Endothelial cell of umbilical vein (primary cell): ENCODE measurements around the gene DOK1. TPM values are rescaled to one million over a fixed set of nuclear protein-coding genes. Genes with fewer than 3 reads are reported as not detected.

Experiments
- BruUV-seq: library from RNA; stranded (reverse); fragments of 400-500 nt; replicated peaks from 2 replicates; lab custom pipeline; 2021; lab: Mats Ljungman, UMichigan
- CTCF ChIA-PET: fragments of 300-600, 350-600 bp; sonication (Branson Sonifier 250); formaldehyde crosslinking; loops from one replicate; lab custom pipeline; 2021; ENCODE audit warnings: antibody characterized with exemption, inconsistent platforms; lab: Charles Lee
- POLR2A ChIA-PET: fragments of 300-600, 350-600 bp; sonication (Branson Sonifier 250); formaldehyde crosslinking; loops from one replicate; lab custom pipeline; 2021; ENCODE audit warnings: antibody characterized with exemption, inconsistent platforms; lab: Charles Lee
- DNase-seq: peaks from one replicate; pipeline ENCODE4 v3.0.0-alpha.2; 2011; ENCODE audit warnings: low read depth, low spot score
- FAIRE-seq: peaks from 2 replicates; lab custom pipeline; 2011; peaks lifted over from hg19 to GRCh38; lab: Jason Lieb, UNC
- H2AFZ ChIP-seq: 2 replicates; pipeline ENCODE4 v1.6.0; 2012; ENCODE audit warnings: low read depth, low read length, control low read depth, inconsistent platforms
- H3K27ac ChIP-seq: 2 replicates; pipeline ENCODE4 v1.5.1; 2011; ENCODE audit warnings: low read depth, mild to moderate bottlenecking, control low read depth, low read length, moderate library complexity; ENCODE audit not compliant: insufficient read depth
- H3K27me3 ChIP-seq, 2 experiments: 2 replicates each; pipeline versions ENCODE4 v1.6.0 to v1.6.1; 2011; ENCODE audit warnings: low read length in 2 of 2, mixed read lengths in 1 of 2; ENCODE audit not compliant: control insufficient read depth in 2 of 2, insufficient read depth in 2 of 2
- H3K36me3 ChIP-seq, 2 experiments: 2 replicates in 1 of 2; 3 replicates in 1 of 2; pipeline ENCODE4 v1.5.1; 2011; ENCODE audit warnings: low read length in 2 of 2, mild to moderate bottlenecking in 1 of 2, moderate library complexity in 1 of 2; ENCODE audit not compliant: control insufficient read depth in 2 of 2, insufficient read depth in 2 of 2; ENCODE audit errors: extremely low read depth in 1 of 2
- H3K4me1 ChIP-seq: 3 replicates; pipeline ENCODE4 v1.5.1; 2011; ENCODE audit warnings: mild to moderate bottlenecking, low read length; ENCODE audit not compliant: control insufficient read depth, insufficient read depth; ENCODE audit errors: extremely low read depth
- H3K4me2 ChIP-seq: 2 replicates; pipeline ENCODE4 v1.6.1; 2011; ENCODE audit warnings: low read length, control low read depth, mixed read lengths; ENCODE audit not compliant: insufficient read depth
- H3K4me3 ChIP-seq, 3 experiments: fragments of 200-600 bp in 1 of 3; sonication (generic), shearing (Covaris generic) in 1 of 3; replicated peaks in 1 of 3; 2 replicates each; pipeline ENCODE4 v1.5.1; 2011 to 2016; ENCODE audit warnings: control low read depth in 3 of 3, low read length in 3 of 3, mild to moderate bottlenecking in 2 of 3, inconsistent platforms in 1 of 3, low read depth in 1 of 3, moderate library complexity in 1 of 3; ENCODE audit not compliant: insufficient read depth in 1 of 3
- H3K79me2 ChIP-seq: 2 replicates; pipeline ENCODE4 v1.6.0; 2012; ENCODE audit warnings: low read length, inconsistent platforms; ENCODE audit not compliant: control insufficient read depth, insufficient read depth
- H3K9ac ChIP-seq: replicated peaks from 2 replicates; pipeline ENCODE3; 2011; ENCODE audit warnings: low read length, control low read depth; ENCODE audit not compliant: insufficient read depth; ENCODE audit errors: extremely low read depth
- H3K9me1 ChIP-seq: replicated peaks from 3 replicates; pipeline ENCODE4 v1.6.0; 2011; ENCODE audit warnings: mild to moderate bottlenecking, low read length; ENCODE audit not compliant: control insufficient read depth, insufficient read depth; ENCODE audit errors: extremely low read depth
- H3K9me3 ChIP-seq: replicated peaks from 2 replicates; pipeline ENCODE4 v1.5.1; 2012; ENCODE audit warnings: low read length, inconsistent platforms; ENCODE audit not compliant: control insufficient read depth, insufficient read depth
- H4K20me1 ChIP-seq: replicated peaks from 2 replicates; pipeline ENCODE3; 2011; ENCODE audit warnings: mild to moderate bottlenecking, low read length; ENCODE audit not compliant: control insufficient read depth, insufficient read depth; ENCODE audit errors: extremely low read depth
- EZH2 ChIP-seq: IDR thresholded peaks from 2 replicates; pipeline ENCODE4 v1.6.1; 2012; ENCODE audit warnings: borderline replicate concordance, low read depth, mild to moderate bottlenecking, moderate library complexity, low read length, inconsistent platforms; ENCODE audit not compliant: severe bottlenecking
- FOS ChIP-seq: IDR thresholded peaks from 2 replicates; pipeline ENCODE4 v1.6.1; 2011; ENCODE audit warnings: mild to moderate bottlenecking, low read length, moderate library complexity, borderline replicate concordance; ENCODE audit not compliant: insufficient read depth
- GATA2 ChIP-seq: IDR thresholded peaks from 2 replicates; pipeline ENCODE4 v1.7.0; 2011; ENCODE audit warnings: low read depth, mild to moderate bottlenecking, moderate library complexity, mixed read lengths, low read length; ENCODE audit not compliant: insufficient read length, insufficient read depth
- JUN ChIP-seq: IDR thresholded peaks from 2 replicates; pipeline ENCODE4 v1.6.1; 2011; ENCODE audit warnings: borderline replicate concordance, low read depth; ENCODE audit not compliant: insufficient read length, insufficient read depth
- MYC ChIP-seq: IDR thresholded peaks from one replicate; pipeline ENCODE4 v1.6.1; 2011; ENCODE audit warnings: mild to moderate bottlenecking, low read depth, low read length
- POLR2A ChIP-seq: IDR thresholded peaks from 2 replicates; pipeline ENCODE4 v1.6.1; 2012; ENCODE audit warnings: low read depth, mild to moderate bottlenecking, control low read depth, low read length
- POLR2AphosphoS5 ChIP-seq: IDR thresholded peaks from 2 replicates; pipeline ENCODE4 v1.6.1; 2012; ENCODE audit warnings: low read depth, mild to moderate bottlenecking, control low read depth, low read length, moderate library complexity; ENCODE audit not compliant: insufficient read depth
- dilution Hi-C: fragments of 300-500 bp; cut with MboI; formaldehyde crosslinking; loops from one replicate; pipeline ENCODE4 v1.15.0; 2019; ENCODE audit warnings: low sequenced_read_pairs; ENCODE audit not compliant: extremely low pct_ligation_motif_present
- intact Hi-C: fragments of 100-400 bp; cut with micrococcal nuclease; formaldehyde crosslinking; loops from one replicate; pipeline ENCODE4 v1.10.0; 2022
- polyA plus RNA-seq, 4 experiments: library from polyadenylated mRNA; depleted of rRNA in 3 of 4; stranded (reverse) in 3 of 4; unstranded in 1 of 4; fragments of >200 nt; gene quantifications; 2 replicates each; pipeline versions ENCODE4 v1.2.1 to v1.2.3, GENCODE V29; 2011 to 2012; ENCODE audit warnings: missing spikeins in 1 of 4
- total RNA-seq: library from RNA; stranded (reverse); gene quantifications from 2 replicates; pipeline ENCODE4 v1.2.3, GENCODE V29; 2021
- TF ChIP-seq, protein P1 (sequence below): IDR thresholded peaks from 2 replicates; pipeline ENCODE4 v1.6.1; 2011; ENCODE audit not compliant: insufficient read depth, insufficient read length
- TF ChIP-seq, protein P2 (sequence below), 2 donors: IDR thresholded peaks; 1 replicate in 1 of 2; 2 replicates in 1 of 2; pipeline ENCODE4 v1.5.1; 2011; ENCODE audit warnings: low read length in 2 of 2, mild to moderate bottlenecking in 2 of 2, moderate library complexity in 2 of 2, control low read depth in 1 of 2, inconsistent platforms in 1 of 2, low read depth in 1 of 2; ENCODE audit not compliant: insufficient read depth in 1 of 2; ENCODE audit errors: extremely low read depth in 1 of 2

The DOK1 gene
- total and polyA plus RNA-seq, 2 donors (not counting 3 experiments of a cell fraction or from before 2014, with no cell fraction given), result 10.4 to 12.7 TPM

DNA sequence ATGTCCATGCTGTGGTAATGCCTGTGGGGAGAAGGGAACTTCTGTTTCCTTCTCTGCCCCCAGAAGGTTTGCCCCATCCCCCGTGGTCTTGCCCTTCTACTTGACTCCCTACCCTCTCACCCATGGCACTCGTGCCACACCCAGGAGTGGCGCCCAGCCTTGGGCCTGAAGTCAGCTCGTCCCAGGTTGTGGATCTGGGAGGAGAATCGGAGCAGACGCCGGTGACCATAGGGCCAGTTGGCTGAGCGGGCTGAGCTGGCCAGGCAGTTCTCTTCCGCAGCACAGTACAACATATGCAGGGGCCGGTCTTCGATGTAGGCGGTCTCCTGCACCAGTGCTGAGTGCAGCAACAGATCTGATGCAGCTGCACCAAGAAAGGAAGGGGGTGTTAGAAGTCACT is 20.1 kb upstream of the DOK1 start:
- CTCF ChIA-PET, result interaction anchor here (2.9 kb wide), 1 partner anchor 11 kb away, joined by 15 read pairs; no protein-coding TSS in a partner anchor
- Histone ChIP-seq H3K79me2 (no peaks in the 10 kb centered on the region), H3K27me3 (peaks cover 11 to 12% of the 10 kb centered on the region in 2 experiments), H3K36me3 (peaks cover 0 to 10% of the 10 kb centered on the region in 2 experiments), H3K4me3 (no peak overlapping the region), H3K9me1 (no peaks in the 10 kb centered on the region), H2AFZ (no peak overlapping the region), H3K27ac (no peak overlapping the region), H3K4me1 (peaks cover 10% of the 10 kb centered on the region), H3K9ac (no peak overlapping the region), H4K20me1 (no peaks in the 10 kb centered on the region), H3K9me3 (no peaks in the 10 kb centered on the region), H3K4me2 (no peak overlapping the region)
- no peak for FAIRE-seq
- intact Hi-C loops (loop anchor here (5.0 kb wide), 2 partner anchors 37 to 202 kb away; partner anchors contain the start of gene LBX2), dilution Hi-C loops (no loop called here)
- POLR2A ChIA-PET, result no interaction called here
- no peak for TF ChIP-seq EZH2
- no peak for TF ChIP-seq FOS
- TF ChIP-seq, protein P1, sequence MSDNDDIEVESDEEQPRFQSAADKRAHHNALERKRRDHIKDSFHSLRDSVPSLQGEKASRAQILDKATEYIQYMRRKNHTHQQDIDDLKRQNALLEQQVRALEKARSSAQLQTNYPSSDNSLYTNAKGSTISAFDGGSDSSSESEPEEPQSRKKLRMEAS, result no peak
- no peak for TF ChIP-seq POLR2A
- no peak for TF ChIP-seq GATA2
- no peak for TF ChIP-seq POLR2AphosphoS5
- no peak for TF ChIP-seq MYC
- TF ChIP-seq, protein P2, sequence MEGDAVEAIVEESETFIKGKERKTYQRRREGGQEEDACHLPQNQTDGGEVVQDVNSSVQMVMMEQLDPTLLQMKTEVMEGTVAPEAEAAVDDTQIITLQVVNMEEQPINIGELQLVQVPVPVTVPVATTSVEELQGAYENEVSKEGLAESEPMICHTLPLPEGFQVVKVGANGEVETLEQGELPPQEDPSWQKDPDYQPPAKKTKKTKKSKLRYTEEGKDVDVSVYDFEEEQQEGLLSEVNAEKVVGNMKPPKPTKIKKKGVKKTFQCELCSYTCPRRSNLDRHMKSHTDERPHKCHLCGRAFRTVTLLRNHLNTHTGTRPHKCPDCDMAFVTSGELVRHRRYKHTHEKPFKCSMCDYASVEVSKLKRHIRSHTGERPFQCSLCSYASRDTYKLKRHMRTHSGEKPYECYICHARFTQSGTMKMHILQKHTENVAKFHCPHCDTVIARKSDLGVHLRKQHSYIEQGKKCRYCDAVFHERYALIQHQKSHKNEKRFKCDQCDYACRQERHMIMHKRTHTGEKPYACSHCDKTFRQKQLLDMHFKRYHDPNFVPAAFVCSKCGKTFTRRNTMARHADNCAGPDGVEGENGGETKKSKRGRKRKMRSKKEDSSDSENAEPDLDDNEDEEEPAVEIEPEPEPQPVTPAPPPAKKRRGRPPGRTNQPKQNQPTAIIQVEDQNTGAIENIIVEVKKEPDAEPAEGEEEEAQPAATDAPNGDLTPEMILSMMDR (IDR thresholded peaks at IDR 0.05; ENCODE audit: extremely low read depth in 1 of 2, insufficient read depth in 1 of 2, low read depth in 1 of 2, low read length in 2 of 2), result no peak
- no peak for TF ChIP-seq JUN
- no peak for DNase-seq
- BruUV-seq, result no TSS peak
